ENCODE measurements around the gene CDK5.
"Not testable (repeated sequence)": the region's sequence is repeated elsewhere in the genome, so short reads cannot be mapped to it uniquely, and the experiment has no call there.

The CDK5 gene

DNA sequence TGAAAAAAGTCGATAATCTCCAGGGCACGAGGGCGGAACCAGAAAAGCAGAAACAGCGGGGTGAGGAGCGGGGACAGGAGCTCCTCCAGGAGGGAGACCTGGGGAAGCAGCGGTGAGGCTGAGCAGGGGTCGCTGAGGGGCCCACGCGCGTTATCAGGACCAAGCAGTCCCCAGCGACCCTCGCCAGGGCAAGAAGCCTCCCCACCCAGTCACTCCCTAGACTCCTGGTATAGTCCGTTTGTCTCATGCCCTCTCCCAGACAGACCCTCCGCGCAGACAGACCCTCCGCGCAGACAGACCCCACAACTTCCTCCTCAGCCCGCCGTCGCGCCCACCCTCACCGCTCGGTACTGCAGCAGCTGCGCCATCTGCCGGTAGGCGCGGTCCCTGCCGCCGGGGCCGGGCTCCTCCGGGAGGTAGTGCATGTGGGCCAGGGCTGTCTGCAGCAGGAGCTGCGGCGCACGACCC lies 39.7 kb downstream of the CDK5 start:
- DNase-seq (ENCODE audit: low spot score), result peak; percentile 71
- peaks cover 12% of the 10 kb centered on the region for H3K36me3 Mint-ChIP-seq (ENCODE audit: low read depth)
- peak overlapping the region; percentile 79 for H3K4me3 Mint-ChIP-seq
- H3K27ac Mint-ChIP-seq, result peak overlapping the region; percentile 78
- peaks cover 35% of the 10 kb centered on the region for H3K27me3 Mint-ChIP-seq (ENCODE audit: low read depth)
- H3K9me3 Mint-ChIP-seq, result no peaks in the 10 kb centered on the region
- peaks cover 39% of the 10 kb centered on the region for H3K4me1 Mint-ChIP-seq (ENCODE audit: low read depth)

DNA sequence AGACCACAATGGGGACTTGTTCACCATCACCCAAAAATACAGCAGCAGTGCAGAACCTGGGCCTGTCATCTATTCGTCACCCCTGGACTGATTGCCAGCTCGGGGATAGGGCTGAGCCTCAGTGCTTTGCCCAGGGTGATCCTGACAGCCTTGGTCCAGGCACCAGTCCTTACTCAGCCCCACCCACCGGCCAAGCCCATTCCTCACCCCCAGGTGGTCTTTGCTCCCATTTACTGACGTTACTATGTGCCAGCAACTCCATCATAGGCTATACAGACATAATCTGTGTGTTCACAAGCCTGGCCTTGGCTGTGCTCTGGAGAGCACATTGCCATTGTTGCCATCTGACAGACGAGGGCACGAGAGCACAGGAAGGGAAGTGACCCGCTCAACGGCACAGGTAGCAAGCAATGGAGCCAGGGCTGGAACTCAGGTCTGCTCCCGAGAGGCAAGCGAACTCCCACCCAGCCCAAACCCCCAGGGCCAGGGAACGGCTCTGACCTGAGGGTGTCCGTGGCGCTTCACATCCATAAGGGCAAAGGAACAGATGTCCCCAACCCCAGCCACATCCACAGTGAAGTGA lies 40.2 kb downstream of the CDK5 start:
- Mint-ChIP-seq H3K36me3 (ENCODE audit: low read depth) (peaks cover 15% of the 10 kb centered on the region), H3K4me3 (peak overlapping the region; percentile 79), H3K4me1 (ENCODE audit: low read depth) (peaks cover 43% of the 10 kb centered on the region), H3K27me3 (ENCODE audit: low read depth) (peaks cover 35% of the 10 kb centered on the region), H3K9me3 (no peaks in the 10 kb centered on the region), H3K27ac (peak overlapping the region; percentile 68)
- no peak for DNase-seq (ENCODE audit: low spot score)

DNA sequence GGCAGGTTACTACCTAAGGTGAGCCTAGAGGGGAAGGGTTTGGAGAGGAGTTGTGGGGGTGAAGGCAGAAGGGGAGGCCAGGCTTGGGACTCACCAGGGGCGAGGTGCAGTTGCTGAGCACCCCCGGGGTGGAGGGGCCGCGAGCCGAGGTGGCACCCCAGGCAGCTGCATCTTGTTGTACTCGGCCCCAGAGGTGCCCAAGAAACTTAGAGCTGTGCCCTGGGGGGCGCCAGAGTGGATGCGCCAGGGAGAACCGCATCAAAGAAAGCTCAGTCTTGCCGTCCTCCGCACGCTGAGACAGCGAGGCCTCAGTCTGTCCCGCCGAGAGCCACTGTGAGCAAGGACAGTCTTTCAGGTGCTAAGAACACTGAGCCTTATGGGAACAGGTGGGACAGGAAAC lies 40.8 kb downstream of the CDK5 start:
- Mint-ChIP-seq H3K4me3 (peak overlapping the region; percentile 79), H3K27me3 (ENCODE audit: low read depth) (peaks cover 35% of the 10 kb centered on the region), H3K4me1 (ENCODE audit: low read depth) (peaks cover 47% of the 10 kb centered on the region), H3K36me3 (ENCODE audit: low read depth) (peaks cover 18% of the 10 kb centered on the region), H3K27ac (peak overlapping the region; percentile 68), H3K9me3 (no peaks in the 10 kb centered on the region)
- DNase-seq (ENCODE audit: low spot score), result no peak

DNA sequence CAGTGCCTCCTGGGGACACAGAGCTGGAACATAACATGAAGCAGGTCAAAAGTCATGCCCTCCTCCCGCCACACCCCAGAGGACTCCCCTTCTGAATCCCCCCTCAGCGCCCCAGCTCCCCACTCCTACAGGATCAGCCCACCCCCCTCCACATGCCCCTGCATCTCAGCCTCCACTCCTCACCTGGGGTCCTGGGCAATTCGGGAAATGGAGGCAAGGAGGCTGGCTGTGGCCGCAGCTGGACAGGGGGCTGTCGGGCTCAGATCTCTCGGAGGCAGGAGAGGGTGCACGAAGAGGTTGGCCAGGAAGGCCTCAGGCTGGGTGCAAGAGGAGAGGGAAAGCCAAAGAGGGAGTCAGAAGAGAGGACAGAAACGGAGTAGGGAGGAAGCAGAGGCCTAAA lies 41.2 kb downstream of the CDK5 start:
- Mint-ChIP-seq H3K9me3 (no peaks in the 10 kb centered on the region), H3K4me3 (peak overlapping the region; percentile 29), H3K27me3 (ENCODE audit: low read depth) (peaks cover 35% of the 10 kb centered on the region), H3K4me1 (ENCODE audit: low read depth) (peaks cover 52% of the 10 kb centered on the region), H3K36me3 (ENCODE audit: low read depth) (peaks cover 21% of the 10 kb centered on the region), H3K27ac (peak overlapping the region; percentile 66)
- DNase-seq (ENCODE audit: low spot score), result no peak

DNA sequence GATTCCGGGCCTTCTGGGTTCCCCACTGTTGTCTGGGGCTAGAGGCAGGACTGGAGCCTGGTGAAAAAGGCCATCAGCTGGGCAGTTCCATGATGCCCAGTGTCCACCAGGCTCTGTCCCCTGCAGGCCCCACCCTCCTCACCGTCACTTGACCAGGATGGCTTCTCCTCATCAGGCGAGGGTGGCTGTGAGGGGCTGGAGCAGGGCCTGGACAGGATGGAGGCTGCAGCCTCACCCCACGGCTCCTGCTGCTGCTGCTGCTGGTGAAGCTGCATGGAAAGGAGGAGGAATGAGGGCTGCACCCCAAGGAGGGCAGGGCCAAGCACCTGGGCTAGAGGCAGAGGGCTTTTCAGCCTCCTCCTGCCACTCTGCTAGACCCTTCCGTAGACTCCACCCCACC lies 41.7 kb downstream of the CDK5 start:
- Mint-ChIP-seq H3K9me3 (no peaks in the 10 kb centered on the region), H3K27me3 (ENCODE audit: low read depth) (peaks cover 31% of the 10 kb centered on the region), H3K36me3 (ENCODE audit: low read depth) (peaks cover 21% of the 10 kb centered on the region), H3K4me3 (no peak overlapping the region), H3K27ac (peak overlapping the region; percentile 66), H3K4me1 (ENCODE audit: low read depth) (peaks cover 56% of the 10 kb centered on the region)
- DNase-seq (ENCODE audit: low spot score), result no peak

DNA sequence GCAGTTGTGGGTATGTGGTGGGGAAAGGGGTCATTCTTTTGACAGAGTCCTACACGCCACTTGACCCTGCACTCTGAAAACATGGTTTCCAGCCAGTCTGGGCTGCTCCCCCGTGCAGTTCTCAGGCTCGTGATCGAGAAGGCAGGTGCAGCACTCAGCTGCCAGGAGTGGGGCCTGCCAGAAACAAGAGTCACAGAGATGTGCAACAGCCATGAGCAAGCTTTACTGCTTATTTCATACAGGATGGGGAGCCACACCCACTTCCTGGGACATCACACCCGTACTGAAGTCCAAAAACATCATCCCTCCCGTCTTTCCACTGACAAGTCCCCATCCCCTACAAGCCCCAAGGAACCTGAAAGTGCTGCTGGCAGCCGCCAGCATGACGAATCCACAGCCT lies 42.7 kb downstream of the CDK5 start:
- Mint-ChIP-seq H3K27me3 (ENCODE audit: low read depth) (peaks cover 21% of the 10 kb centered on the region), H3K27ac (peak overlapping the region; percentile 93), H3K36me3 (ENCODE audit: low read depth) (peaks cover 21% of the 10 kb centered on the region), H3K4me3 (peak overlapping the region; percentile 84), H3K4me1 (ENCODE audit: low read depth) (peaks cover 63% of the 10 kb centered on the region), H3K9me3 (no peaks in the 10 kb centered on the region)
- peak; percentile 14 for DNase-seq (ENCODE audit: low spot score)

DNA sequence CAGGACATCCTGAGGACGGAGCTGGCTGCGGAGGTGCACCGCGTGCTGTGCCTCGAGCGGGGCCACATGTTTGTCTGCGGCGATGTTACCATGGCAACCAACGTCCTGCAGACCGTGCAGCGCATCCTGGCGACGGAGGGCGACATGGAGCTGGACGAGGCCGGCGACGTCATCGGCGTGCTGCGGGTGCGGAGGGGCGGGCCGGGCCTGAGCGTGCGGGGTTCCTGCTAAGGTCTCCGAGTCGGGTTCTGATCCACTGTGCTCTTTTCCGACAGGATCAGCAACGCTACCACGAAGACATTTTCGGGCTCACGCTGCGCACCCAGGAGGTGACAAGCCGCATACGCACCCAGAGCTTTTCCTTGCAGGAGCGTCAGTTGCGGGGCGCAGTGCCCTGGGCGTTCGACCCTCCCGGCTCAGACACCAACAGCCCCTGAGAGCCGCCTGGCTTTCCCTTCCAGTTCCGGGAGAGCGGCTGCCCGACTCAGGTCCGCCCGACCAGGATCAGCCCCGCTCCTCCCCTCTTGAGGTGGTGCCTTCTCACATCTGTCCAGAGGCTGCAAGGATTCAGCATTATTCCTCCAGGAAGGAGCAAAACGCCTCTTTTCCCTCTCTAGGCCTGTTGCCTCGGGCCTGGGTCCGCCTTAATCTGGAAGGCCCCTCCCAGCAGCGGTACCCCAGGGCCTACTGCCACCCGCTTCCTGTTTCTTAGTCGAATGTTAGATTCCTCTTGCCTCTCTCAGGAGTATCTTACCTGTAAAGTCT lies 43.8 kb downstream of the CDK5 start:
- Mint-ChIP-seq H3K4me1 (ENCODE audit: low read depth) (peaks cover 61% of the 10 kb centered on the region), H3K27ac (peak overlapping the region; percentile 93), H3K4me3 (peak overlapping the region; percentile 84), H3K36me3 (ENCODE audit: low read depth) (peaks cover 21% of the 10 kb centered on the region), H3K9me3 (no peaks in the 10 kb centered on the region), H3K27me3 (ENCODE audit: low read depth) (peaks cover 13% of the 10 kb centered on the region)
- peak; percentile 85 for DNase-seq (ENCODE audit: low spot score)

DNA sequence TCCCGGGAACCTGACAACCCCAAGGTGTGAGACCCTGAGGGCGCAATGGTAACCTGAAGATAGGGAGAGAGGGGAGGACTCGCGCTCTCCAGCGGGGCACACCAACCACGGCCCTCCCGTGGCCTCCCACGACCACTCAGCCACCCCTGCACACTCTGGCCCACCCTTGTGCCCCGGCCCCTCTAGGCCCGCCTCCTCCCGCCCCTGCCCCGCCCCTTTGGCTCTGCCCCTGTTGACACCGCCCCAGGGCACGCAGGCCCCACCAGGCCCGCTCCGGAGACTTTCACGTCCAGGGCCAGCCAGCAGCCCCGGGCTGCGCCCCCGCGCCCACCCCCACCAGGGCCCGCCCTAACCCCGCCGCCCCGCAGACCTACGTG lies 44.4 kb downstream of the CDK5 start:
- H3K9me3 Mint-ChIP-seq, result no peaks in the 10 kb centered on the region
- H3K4me1 Mint-ChIP-seq (ENCODE audit: low read depth), result peaks cover 61% of the 10 kb centered on the region
- H3K27ac Mint-ChIP-seq, result peak overlapping the region; percentile 93
- peaks cover 23% of the 10 kb centered on the region for H3K36me3 Mint-ChIP-seq (ENCODE audit: low read depth)
- DNase-seq (ENCODE audit: low spot score), result no peak
- H3K4me3 Mint-ChIP-seq, result peak overlapping the region; percentile 84
- peaks cover 9% of the 10 kb centered on the region for H3K27me3 Mint-ChIP-seq (ENCODE audit: low read depth)

DNA sequence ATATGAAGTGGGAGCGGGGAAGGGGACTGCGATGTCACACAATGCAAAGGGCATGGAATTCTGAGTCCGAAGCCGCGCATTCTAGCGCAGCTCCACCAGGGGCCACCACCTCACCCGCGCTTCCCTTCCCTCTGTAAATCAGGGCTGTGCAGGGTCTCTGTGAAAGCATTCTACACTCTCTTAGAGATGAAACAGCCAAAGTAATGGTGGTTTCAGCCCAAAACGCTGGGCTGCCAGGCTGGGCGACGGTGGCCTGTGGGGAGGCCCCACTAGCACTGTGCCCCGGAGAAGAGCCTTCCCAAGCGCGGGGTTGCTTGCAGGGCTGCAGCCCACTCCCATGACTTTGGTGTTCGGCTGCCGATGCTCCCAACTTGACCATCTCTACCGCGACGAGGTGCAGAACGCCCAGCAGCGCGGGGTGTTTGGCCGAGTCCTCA lies 44.8 kb downstream of the CDK5 start:
- peaks cover 21% of the 10 kb centered on the region for H3K36me3 Mint-ChIP-seq (ENCODE audit: low read depth)
- peak overlapping the region; percentile 71 for H3K4me3 Mint-ChIP-seq
- H3K27me3 Mint-ChIP-seq (ENCODE audit: low read depth), result peaks cover 5% of the 10 kb centered on the region
- peaks cover 62% of the 10 kb centered on the region for H3K4me1 Mint-ChIP-seq (ENCODE audit: low read depth)
- no peak for DNase-seq (ENCODE audit: low spot score)
- H3K27ac Mint-ChIP-seq, result peak overlapping the region; percentile 79
- H3K9me3 Mint-ChIP-seq, result no peaks in the 10 kb centered on the region

DNA sequence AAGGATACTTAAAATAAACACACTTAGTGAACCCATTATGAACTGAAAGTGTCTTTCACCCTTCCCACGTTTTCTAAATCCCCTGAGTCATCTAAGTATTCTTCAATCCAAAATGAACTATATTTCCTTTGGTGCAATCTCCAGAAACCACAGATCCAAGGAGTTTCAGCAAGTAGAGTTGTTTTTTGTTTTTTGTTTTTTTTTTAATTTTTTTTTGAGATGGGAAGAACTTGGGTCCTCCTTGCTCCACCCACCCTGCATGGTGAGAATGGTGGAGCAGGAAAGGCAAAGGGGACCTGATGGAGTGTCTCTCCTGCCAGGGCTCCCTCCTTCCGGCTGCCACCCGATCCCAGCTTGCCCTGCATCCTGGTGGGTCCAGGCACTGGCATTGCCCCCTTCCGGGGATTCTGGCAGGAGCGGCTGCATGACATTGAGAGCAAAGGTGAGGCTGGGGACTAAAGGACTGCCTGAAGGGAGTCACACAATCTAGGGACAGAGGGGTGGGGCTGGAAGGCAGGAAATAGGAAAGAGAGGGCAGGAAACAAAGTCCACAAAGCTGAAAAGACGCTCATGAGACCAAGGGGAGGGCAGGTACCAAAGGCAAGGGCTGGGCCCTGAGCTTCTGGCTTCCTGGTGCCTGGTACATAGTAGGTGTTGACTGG lies 45.5 kb downstream of the CDK5 start:
- Mint-ChIP-seq H3K36me3 (ENCODE audit: low read depth) (peaks cover 21% of the 10 kb centered on the region), H3K27me3 (ENCODE audit: low read depth) (no peaks in the 10 kb centered on the region), H3K4me3 (peak overlapping the region; percentile 71), H3K4me1 (ENCODE audit: low read depth) (peaks cover 62% of the 10 kb centered on the region), H3K9me3 (no peaks in the 10 kb centered on the region), H3K27ac (peak overlapping the region; percentile 93)
- DNase-seq (ENCODE audit: low spot score), result no peak

DNA sequence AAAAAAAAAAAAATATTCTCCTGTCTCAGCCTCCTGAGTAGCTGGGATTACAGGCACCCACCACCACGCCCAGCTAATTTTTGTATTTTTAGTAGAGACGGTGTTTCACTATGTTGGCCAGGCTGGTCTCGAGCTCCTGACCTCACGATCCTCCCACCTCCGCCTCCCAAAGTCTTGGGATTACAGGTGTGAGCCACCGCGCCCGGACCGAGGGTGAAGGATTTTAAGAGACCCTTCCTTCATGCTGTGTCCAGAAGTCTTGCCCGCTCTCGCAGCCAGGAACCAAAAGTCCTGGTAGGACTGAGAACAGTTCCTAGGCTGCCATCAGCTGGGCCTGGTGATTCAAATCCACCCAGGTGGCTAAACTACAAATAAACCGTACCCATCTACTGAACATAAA lies 46.1 kb downstream of the CDK5 start:
- DNase-seq (ENCODE audit: low spot score); H3K27me3 Mint-ChIP-seq (ENCODE audit: low read depth); H3K9me3 Mint-ChIP-seq: not testable (repeated sequence)
- peaks cover 21% of the 10 kb centered on the region for H3K36me3 Mint-ChIP-seq (ENCODE audit: low read depth)
- H3K4me1 Mint-ChIP-seq (ENCODE audit: low read depth), result peaks cover 63% of the 10 kb centered on the region
- H3K4me3 Mint-ChIP-seq, result peak overlapping the region; percentile 71
- peak overlapping the region; percentile 93 for H3K27ac Mint-ChIP-seq

DNA sequence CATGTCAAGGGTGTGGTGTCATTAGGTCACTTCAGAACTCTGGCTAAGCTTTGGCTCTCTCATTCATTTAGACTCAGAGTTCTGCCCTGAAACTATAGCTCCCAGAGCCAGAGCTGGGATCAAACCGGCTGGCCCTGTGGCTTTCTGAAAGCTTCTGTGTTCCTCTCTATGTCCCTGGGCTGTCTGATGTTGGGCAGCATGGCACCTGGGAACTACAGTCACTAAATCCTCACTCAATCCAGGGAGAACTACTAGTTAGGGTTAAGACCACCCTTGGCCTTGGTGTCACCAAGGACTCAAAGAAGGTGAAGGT lies 46.6 kb downstream of the CDK5 start:
- Mint-ChIP-seq H3K27me3 (ENCODE audit: low read depth) (no peaks in the 10 kb centered on the region), H3K4me1 (ENCODE audit: low read depth) (peaks cover 61% of the 10 kb centered on the region), H3K4me3 (peak overlapping the region; percentile 76), H3K36me3 (ENCODE audit: low read depth) (peaks cover 21% of the 10 kb centered on the region), H3K9me3 (no peaks in the 10 kb centered on the region), H3K27ac (peak overlapping the region; percentile 93)
- DNase-seq (ENCODE audit: low spot score), result no peak

DNA sequence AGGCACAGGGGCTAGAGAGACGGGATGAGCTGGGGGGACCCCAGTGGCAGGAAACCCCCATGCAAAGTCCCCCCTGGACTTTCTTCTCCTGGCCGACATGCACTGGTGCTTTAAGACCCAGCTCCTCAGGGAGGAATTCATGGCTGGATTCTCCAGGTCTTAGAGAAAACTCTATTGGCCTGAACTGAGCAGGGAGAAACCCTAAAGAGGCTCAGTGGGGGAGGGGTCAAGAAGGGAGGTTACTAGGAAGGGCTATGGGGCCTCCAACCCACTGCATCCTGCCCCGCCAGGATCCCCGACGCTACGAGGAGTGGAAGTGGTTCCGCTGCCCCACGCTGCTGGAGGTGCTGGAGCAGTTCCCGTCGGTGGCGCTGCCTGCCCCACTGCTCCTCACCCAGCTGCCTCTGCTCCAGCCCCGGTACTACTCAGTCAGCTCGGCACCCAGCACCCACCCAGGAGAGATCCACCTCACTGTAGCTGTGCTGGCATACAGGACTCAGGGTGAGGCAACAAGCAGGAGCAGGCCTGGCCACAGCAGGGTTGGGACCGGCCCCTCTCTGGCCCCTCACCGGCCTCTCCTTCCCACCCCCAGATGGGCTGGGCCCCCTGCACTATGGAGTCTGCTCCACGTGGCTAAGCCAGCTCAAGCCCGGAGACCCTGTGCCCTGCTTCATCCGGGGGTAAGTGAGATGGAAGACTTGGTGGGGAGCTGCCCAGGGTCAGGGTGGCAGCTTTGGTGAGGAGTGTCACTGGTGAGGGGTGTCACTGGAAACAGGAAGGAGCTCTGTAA lies 47.2 kb downstream of the CDK5 start:
- Mint-ChIP-seq H3K9me3 (no peaks in the 10 kb centered on the region), H3K27ac (peak overlapping the region; percentile 93), H3K4me1 (ENCODE audit: low read depth) (peaks cover 59% of the 10 kb centered on the region), H3K27me3 (ENCODE audit: low read depth) (no peaks in the 10 kb centered on the region), H3K36me3 (ENCODE audit: low read depth) (peaks cover 23% of the 10 kb centered on the region), H3K4me3 (peak overlapping the region; percentile 76)
- peak; percentile 28 for DNase-seq (ENCODE audit: low spot score)

DNA sequence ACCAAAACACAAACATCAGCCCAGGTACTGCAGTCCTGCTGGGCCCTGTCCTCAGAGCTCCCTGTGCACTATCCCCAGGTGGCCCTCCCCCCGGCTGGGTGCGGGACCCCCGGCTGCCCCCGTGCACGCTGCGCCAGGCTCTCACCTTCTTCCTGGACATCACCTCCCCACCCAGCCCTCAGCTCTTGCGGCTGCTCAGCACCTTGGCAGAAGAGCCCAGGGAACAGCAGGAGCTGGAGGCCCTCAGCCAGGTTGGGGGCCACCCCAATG lies 47.7 kb downstream of the CDK5 start:
- Mint-ChIP-seq H3K27ac (peak overlapping the region; percentile 93), H3K27me3 (ENCODE audit: low read depth) (no peaks in the 10 kb centered on the region), H3K36me3 (ENCODE audit: low read depth) (peaks cover 18% of the 10 kb centered on the region), H3K9me3 (no peaks in the 10 kb centered on the region), H3K4me1 (ENCODE audit: low read depth) (peaks cover 56% of the 10 kb centered on the region), H3K4me3 (peak overlapping the region; percentile 76)
- DNase-seq (ENCODE audit: low spot score), result no peak
